ENCODE results near the gene MS4A13.

DNA sequence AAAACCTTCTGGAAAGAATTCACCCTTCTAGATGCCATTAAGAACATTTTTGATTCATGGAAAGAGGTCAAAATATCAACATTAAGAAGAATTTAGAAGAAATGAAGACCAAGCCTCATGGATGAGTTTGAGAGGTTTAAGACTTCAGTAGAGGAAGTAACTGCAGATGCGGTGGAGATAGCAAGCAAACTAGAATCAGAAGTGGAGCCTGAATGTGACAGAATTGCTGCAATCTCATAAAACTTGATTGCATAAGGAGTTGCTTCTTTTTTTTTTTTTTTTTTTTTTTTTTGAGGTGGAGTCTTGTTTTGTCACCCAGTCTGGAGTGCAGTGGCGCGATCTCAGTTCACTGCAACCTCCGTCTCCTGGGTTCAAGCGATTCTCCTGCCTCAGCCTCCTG lies 51.6 kb downstream of the MS4A13 start:
- TF ChIP-seq POLR2A (IDR thresholded peaks at IDR 0.05; ENCODE audit: low read length) (no peak), GATA1 (IDR thresholded peaks at IDR 0.05; ENCODE audit: low read depth, low read length) (no peak)

Measured in erythroblast (primary cell).